Mesothelial cell of epicardium (in vitro differentiated cells): ENCODE results near the gene KCTD14. TPM values are rescaled to one million over a fixed set of nuclear protein-coding genes. Genes with fewer than 3 reads are reported as not detected.
A peak's percentile ranks its signal among the peaks of the same experiment; 100 is the strongest.

Source experiments
- DNase-seq, 2 experiments: peaks; one replicate each; pipeline ENCODE4 v3.0.0; 2021; ENCODE audit warnings: low spot score in 2 of 2; ENCODE audit not compliant: unreplicated experiment in 2 of 2
- H3K27ac Mint-ChIP-seq: 2 replicates; pipeline ENCODE4 v1.8.0; 2021; ENCODE audit warnings: mixed read lengths
- H3K27me3 Mint-ChIP-seq: 2 replicates; pipeline ENCODE4 v1.8.0; 2021; ENCODE audit warnings: low read depth, mixed read lengths
- H3K36me3 Mint-ChIP-seq: 2 replicates; pipeline ENCODE4 v1.8.0; 2021; ENCODE audit warnings: mixed read lengths
- H3K4me1 Mint-ChIP-seq: 2 replicates; pipeline ENCODE4 v1.8.0; 2021; ENCODE audit warnings: mixed read lengths
- H3K4me3 Mint-ChIP-seq: 2 replicates; pipeline ENCODE4 v1.8.0; 2021; ENCODE audit warnings: mild to moderate bottlenecking, moderate library complexity, mixed read lengths
- H3K9me3 Mint-ChIP-seq: 2 replicates; pipeline ENCODE4 v1.8.0; 2021; ENCODE audit warnings: mixed read lengths
- CTCF ChIP-seq: fragments of 200-600 bp; sonication (generic); IDR thresholded peaks from one replicate; pipeline ENCODE4 v1.5.0; 2021; ENCODE audit warnings: antibody characterized with exemption; ENCODE audit not compliant: unreplicated experiment
- total RNA-seq: library from RNA; stranded (reverse); gene quantifications from 3 replicates; pipeline ENCODE4 v1.2.1, GENCODE V29; 2021

Gene KCTD14
- total RNA-seq, 1 donor from 2014 or later: 5.4 TPM

- DNase-seq: no peak
- Mint-ChIP-seq H3K27ac (no peak overlapping the region), H3K36me3 (peaks cover 2% of the 10 kb centered on the region), H3K4me3 (no peak overlapping the region), H3K9me3 (no peaks in the 10 kb centered on the region), H3K27me3 (no peaks in the 10 kb centered on the region), H3K4me1 (no peaks in the 10 kb centered on the region)
- TF ChIP-seq CTCF: no peak
Observed at GRCh38 chr11:78010304-78010703, 12.8 kb downstream of the KCTD14 start.

GRCh38 chr11:78009062-78009461 lies 14.0 kb downstream of the KCTD14 start:
- H3K4me1 Mint-ChIP-seq: no peaks in the 10 kb centered on the region
- no peak overlapping the region for H3K27ac Mint-ChIP-seq
- no peak for DNase-seq
- no peak for TF ChIP-seq CTCF
- H3K36me3 Mint-ChIP-seq: no peaks in the 10 kb centered on the region
- no peak overlapping the region for H3K4me3 Mint-ChIP-seq
- no peaks in the 10 kb centered on the region for H3K9me3 Mint-ChIP-seq
- peaks cover 3% of the 10 kb centered on the region for H3K27me3 Mint-ChIP-seq

- DNase-seq: no peak
- Mint-ChIP-seq H3K36me3 (no peaks in the 10 kb centered on the region), H3K4me3 (no peak overlapping the region), H3K27ac (no peak overlapping the region), H3K4me1 (peaks cover 3% of the 10 kb centered on the region), H3K27me3 (peaks cover 6% of the 10 kb centered on the region), H3K9me3 (no peaks in the 10 kb centered on the region)
- TF ChIP-seq CTCF: peak; percentile 67
Observed at GRCh38 chr11:78000193-78000592, 22.9 kb downstream of the KCTD14 start.

- Mint-ChIP-seq H3K27ac (no peak overlapping the region), H3K36me3 (no peaks in the 10 kb centered on the region), H3K4me1 (peaks cover 6% of the 10 kb centered on the region), H3K4me3 (no peak overlapping the region), H3K27me3 (peaks cover 5% of the 10 kb centered on the region), H3K9me3 (no peaks in the 10 kb centered on the region)
- DNase-seq: no peak
- no peak for TF ChIP-seq CTCF
Observed at GRCh38 chr11:77999446-78000030, 23.5 kb downstream of the KCTD14 start.

- Mint-ChIP-seq H3K4me3 (peak within 1 kb of the TSS; percentile 97), H3K27me3 (no peaks in the 10 kb centered on the region), H3K9me3 (no peaks in the 10 kb centered on the region), H3K4me1 (peaks cover 16% of the 10 kb centered on the region), H3K36me3 (peaks cover 4% of the 10 kb centered on the region), H3K27ac (peak within 1 kb of the TSS; percentile 91)
- no peak for TF ChIP-seq CTCF
- DNase-seq: peak; percentile 91 to 93
Observed at GRCh38 chr11:77994434-77995362, 28.4 kb downstream of the KCTD14 start, which contains the start of gene INTS4. Gene INTS4 (minus strand): TSS chr11:77994668. CDS start chr11:77994643, 25 bp downstream.
